HepG2 (cell line): ENCODE data around the gene EBPL. TPM values are rescaled to one million over a fixed set of nuclear protein-coding genes. Genes with fewer than 3 reads are reported as not detected.

Source experiments
- EEA1 ChIP-seq: sonication (generic); formaldehyde crosslinking; IDR thresholded peaks from 2 replicates; pipeline ENCODE4 v1.5.1; 2020; ENCODE audit warnings: mild to moderate bottlenecking, missing genetic modification reagents, borderline replicate concordance
- FOXA1 ChIP-seq, 2 experiments: fragments of 450-650 bp in 1 of 2; sonication (generic) in 1 of 2; formaldehyde crosslinking in 1 of 2; IDR thresholded peaks; 2 replicates each; pipeline versions ENCODE4 v1.4.0 to v1.6.1; 2016 to 2020; ENCODE audit warnings: missing genetic modification reagents in 1 of 2
- FOXP1 ChIP-seq, 2 experiments: fragments of 450-650 bp in 1 of 2; IDR thresholded peaks; 2 replicates each; pipeline ENCODE4 v1.6.1; 2017 to 2018; ENCODE audit warnings: antibody characterized with exemption in 1 of 2
- HDAC6 ChIP-seq: fragments of 200-600 bp; sonication (generic); IDR thresholded peaks from 2 replicates; pipeline ENCODE4 v1.7.0; 2017; ENCODE audit warnings: mild to moderate bottlenecking, antibody characterized with exemption, low read length, low read depth
- MED13 ChIP-seq: sonication (generic); formaldehyde crosslinking; IDR thresholded peaks from 2 replicates; pipeline ENCODE4 v1.5.0; 2020; ENCODE audit warnings: missing genetic modification reagents
- NR2F6 ChIP-seq, 2 experiments: IDR thresholded peaks; 2 replicates each; pipeline ENCODE4 v1.6.1; 2016; ENCODE audit warnings: antibody characterized with exemption in 1 of 2, mild to moderate bottlenecking in 1 of 2
- SMARCC2 ChIP-seq: fragments of 450-650 bp; IDR thresholded peaks from 2 replicates; pipeline ENCODE4 v1.6.1; 2017; ENCODE audit warnings: antibody characterized with exemption, mild to moderate bottlenecking
- SP1 ChIP-seq, 2 experiments: fragments of 450-650 bp in 1 of 2; sonication (generic) in 1 of 2; formaldehyde crosslinking in 1 of 2; IDR thresholded peaks; 2 replicates each; pipeline versions ENCODE4 v1.4.0 to v1.6.1; 2016 to 2020; ENCODE audit warnings: missing genetic modification reagents in 1 of 2
- ZNF224 ChIP-seq: sonication (generic); formaldehyde crosslinking; IDR thresholded peaks from 2 replicates; pipeline ENCODE4 v1.5.0; 2020; ENCODE audit warnings: mild to moderate bottlenecking, missing genetic modification reagents
- ZNF570 ChIP-seq: sonication (generic); formaldehyde crosslinking; IDR thresholded peaks from 2 replicates; pipeline ENCODE4 v1.4.0; 2020; ENCODE audit warnings: mild to moderate bottlenecking, missing genetic modification reagents, borderline replicate concordance
- ZNF841 ChIP-seq: sonication (generic); formaldehyde crosslinking; IDR thresholded peaks from 2 replicates; pipeline ENCODE4 v1.8.1; 2023; ENCODE audit warnings: missing genetic modification reagents, borderline replicate concordance
- polyA plus RNA-seq, 8 experiments: library from polyadenylated mRNA; depleted of rRNA in 3 of 8; stranded (reverse) in 7 of 8; unstranded in 1 of 8; fragments of >200 nt; fragmentation: Illumina TruSeq in 4 of 8; extraction: Trizol in 4 of 8; gene quantifications; 2 replicates each; pipeline versions ENCODE4 v1.2.1 to v1.2.3, GENCODE V29; 2011 to 2016; ENCODE audit warnings: low read depth in 4 of 8, missing spikeins in 1 of 8, mixed read lengths in 1 of 8; ENCODE audit not compliant: insufficient read depth in 1 of 8
- total RNA-seq, 5 experiments: library from RNA; depleted of rRNA; stranded (reverse); fragments of >200 nt; fragmentation: Illumina TruSeq; extraction: Trizol; gene quantifications; 2 replicates each; pipeline ENCODE4 v1.2.3, GENCODE V29; 2016; ENCODE audit warnings: low read depth in 1 of 5
- TF ChIP-seq, protein P1 (sequence below): sonication (generic); formaldehyde crosslinking; IDR thresholded peaks from 2 replicates; pipeline ENCODE4 v1.4.0; 2020; ENCODE audit warnings: mild to moderate bottlenecking, missing genetic modification reagents
- TF ChIP-seq, protein P2 (sequence below): sonication (generic); formaldehyde crosslinking; IDR thresholded peaks from 2 replicates; pipeline ENCODE4 v1.5.0; 2020; ENCODE audit warnings: mild to moderate bottlenecking, missing genetic modification reagents, borderline replicate concordance
- TF ChIP-seq, protein P3 (sequence below): sonication (generic); formaldehyde crosslinking; IDR thresholded peaks from 2 replicates; pipeline ENCODE4 v1.4.0; 2020; ENCODE audit warnings: missing genetic modification reagents

EBPL gene
- total and polyA plus RNA-seq, 2 of the 13 experiments (the other 11 are each of a cell fraction or from before 2014, with no cell fraction given): 96.5 to 152 TPM

DNA sequence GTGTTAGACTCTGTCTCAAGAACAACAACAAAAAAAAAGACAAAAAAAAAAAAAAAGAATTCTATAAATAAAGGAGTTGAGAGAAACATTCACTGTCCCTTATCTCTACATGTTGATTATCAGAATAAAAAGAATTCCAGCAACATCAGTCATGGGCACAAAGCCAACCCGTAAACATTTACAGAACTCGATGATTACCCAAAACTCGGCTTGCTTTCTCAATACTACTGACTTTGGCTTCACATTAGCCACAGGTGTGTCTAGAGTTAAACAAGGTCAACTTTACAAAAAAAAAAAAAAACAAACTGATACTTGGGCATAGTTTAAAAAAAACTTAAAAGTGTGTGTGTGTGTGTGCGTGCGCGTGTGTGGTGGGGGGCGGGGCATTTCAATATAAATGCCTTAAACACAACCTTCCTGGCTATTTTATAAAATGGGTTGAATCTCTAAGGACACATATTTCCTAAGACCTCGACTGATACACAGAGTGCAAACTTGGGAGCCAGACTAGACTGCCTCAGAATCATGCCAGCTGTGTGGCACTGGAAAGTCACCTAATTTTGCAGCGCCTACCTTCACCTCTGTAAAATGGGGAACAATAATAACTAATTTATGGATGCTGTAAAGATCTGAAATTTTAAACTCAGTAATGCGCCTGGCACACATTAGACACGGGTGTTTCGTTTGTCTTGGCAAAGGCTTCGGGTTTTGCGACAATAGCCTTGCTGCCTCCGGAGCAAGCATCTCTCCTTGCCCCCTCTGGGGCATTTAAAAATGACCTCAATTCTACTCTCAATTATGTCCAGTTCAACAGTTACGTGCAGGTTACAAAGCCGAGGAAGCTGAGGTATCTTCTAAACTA lies 922 bp downstream of the EBPL start (continued):
- TF ChIP-seq FOXA1 (IDR thresholded peaks at IDR 0.05) (no peak), FOXA1 (CRISPR knock-in tag; IDR thresholded peaks at IDR 0.05) (0 out of 2 replicates have a peak, but pooled peaks have one; percentile 42), MED13 (CRISPR knock-in tag) (no peak), EEA1 (CRISPR knock-in tag) (no peak), ZNF224 (no peak), FOXP1 (IDR thresholded peaks at IDR 0.05) (0 out of 2 replicates have a peak, but pooled peaks have one; percentile 42), FOXP1 (CRISPR knock-in tag; IDR thresholded peaks at IDR 0.05) (peak; percentile 61; the same call in 1 of the 2 replicates), SMARCC2 (no peak), SP1 (IDR thresholded peaks at IDR 0.05) (no peak), SP1 (CRISPR knock-in tag; IDR thresholded peaks at IDR 0.05) (no peak), NR2F6 (IDR thresholded peaks at IDR 0.05) (peak; percentile 46; the same call in 1 of the 2 replicates), NR2F6 (CRISPR knock-in tag; IDR thresholded peaks at IDR 0.05) (peak; percentile 39; the same call in 1 of the 2 replicates), ZNF841 (CRISPR knock-in tag) (no peak), HDAC6 (no peak), ZNF570 (CRISPR knock-in tag) (no peak)
- TF ChIP-seq, protein P1, sequence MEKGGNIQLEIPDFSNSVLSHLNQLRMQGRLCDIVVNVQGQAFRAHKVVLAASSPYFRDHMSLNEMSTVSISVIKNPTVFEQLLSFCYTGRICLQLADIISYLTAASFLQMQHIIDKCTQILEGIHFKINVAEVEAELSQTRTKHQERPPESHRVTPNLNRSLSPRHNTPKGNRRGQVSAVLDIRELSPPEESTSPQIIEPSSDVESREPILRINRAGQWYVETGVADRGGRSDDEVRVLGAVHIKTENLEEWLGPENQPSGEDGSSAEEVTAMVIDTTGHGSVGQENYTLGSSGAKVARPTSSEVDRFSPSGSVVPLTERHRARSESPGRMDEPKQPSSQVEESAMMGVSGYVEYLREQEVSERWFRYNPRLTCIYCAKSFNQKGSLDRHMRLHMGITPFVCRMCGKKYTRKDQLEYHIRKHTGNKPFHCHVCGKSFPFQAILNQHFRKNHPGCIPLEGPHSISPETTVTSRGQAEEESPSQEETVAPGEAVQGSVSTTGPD (CRISPR knock-in tag): no peak
- TF ChIP-seq, protein P2, sequence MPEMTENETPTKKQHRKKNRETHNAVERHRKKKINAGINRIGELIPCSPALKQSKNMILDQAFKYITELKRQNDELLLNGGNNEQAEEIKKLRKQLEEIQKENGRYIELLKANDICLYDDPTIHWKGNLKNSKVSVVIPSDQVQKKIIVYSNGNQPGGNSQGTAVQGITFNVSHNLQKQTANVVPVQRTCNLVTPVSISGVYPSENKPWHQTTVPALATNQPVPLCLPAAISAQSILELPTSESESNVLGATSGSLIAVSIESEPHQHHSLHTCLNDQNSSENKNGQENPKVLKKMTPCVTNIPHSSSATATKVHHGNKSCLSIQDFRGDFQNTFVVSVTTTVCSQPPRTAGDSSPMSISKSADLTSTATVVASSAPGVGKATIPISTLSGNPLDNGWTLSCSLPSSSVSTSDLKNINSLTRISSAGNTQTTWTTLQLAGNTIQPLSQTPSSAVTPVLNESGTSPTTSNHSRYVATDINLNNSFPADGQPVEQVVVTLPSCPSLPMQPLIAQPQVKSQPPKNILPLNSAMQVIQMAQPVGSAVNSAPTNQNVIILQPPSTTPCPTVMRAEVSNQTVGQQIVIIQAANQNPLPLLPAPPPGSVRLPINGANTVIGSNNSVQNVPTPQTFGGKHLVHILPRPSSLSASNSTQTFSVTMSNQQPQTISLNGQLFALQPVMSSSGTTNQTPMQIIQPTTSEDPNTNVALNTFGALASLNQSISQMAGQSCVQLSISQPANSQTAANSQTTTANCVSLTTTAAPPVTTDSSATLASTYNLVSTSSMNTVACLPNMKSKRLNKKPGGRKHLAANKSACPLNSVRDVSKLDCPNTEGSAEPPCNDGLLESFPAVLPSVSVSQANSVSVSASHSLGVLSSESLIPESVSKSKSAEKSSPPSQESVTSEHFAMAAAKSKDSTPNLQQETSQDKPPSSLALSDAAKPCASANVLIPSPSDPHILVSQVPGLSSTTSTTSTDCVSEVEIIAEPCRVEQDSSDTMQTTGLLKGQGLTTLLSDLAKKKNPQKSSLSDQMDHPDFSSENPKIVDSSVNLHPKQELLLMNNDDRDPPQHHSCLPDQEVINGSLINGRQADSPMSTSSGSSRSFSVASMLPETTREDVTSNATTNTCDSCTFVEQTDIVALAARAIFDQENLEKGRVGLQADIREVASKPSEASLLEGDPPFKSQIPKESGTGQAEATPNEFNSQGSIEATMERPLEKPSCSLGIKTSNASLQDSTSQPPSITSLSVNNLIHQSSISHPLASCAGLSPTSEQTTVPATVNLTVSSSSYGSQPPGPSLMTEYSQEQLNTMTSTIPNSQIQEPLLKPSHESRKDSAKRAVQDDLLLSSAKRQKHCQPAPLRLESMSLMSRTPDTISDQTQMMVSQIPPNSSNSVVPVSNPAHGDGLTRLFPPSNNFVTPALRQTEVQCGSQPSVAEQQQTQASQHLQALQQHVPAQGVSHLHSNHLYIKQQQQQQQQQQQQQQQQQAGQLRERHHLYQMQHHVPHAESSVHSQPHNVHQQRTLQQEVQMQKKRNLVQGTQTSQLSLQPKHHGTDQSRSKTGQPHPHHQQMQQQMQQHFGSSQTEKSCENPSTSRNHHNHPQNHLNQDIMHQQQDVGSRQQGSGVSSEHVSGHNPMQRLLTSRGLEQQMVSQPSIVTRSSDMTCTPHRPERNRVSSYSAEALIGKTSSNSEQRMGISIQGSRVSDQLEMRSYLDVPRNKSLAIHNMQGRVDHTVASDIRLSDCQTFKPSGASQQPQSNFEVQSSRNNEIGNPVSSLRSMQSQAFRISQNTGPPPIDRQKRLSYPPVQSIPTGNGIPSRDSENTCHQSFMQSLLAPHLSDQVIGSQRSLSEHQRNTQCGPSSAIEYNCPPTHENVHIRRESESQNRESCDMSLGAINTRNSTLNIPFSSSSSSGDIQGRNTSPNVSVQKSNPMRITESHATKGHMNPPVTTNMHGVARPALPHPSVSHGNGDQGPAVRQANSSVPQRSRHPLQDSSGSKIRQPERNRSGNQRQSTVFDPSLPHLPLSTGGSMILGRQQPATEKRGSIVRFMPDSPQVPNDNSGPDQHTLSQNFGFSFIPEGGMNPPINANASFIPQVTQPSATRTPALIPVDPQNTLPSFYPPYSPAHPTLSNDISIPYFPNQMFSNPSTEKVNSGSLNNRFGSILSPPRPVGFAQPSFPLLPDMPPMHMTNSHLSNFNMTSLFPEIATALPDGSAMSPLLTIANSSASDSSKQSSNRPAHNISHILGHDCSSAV (CRISPR knock-in tag): no peak
- TF ChIP-seq, protein P3, sequence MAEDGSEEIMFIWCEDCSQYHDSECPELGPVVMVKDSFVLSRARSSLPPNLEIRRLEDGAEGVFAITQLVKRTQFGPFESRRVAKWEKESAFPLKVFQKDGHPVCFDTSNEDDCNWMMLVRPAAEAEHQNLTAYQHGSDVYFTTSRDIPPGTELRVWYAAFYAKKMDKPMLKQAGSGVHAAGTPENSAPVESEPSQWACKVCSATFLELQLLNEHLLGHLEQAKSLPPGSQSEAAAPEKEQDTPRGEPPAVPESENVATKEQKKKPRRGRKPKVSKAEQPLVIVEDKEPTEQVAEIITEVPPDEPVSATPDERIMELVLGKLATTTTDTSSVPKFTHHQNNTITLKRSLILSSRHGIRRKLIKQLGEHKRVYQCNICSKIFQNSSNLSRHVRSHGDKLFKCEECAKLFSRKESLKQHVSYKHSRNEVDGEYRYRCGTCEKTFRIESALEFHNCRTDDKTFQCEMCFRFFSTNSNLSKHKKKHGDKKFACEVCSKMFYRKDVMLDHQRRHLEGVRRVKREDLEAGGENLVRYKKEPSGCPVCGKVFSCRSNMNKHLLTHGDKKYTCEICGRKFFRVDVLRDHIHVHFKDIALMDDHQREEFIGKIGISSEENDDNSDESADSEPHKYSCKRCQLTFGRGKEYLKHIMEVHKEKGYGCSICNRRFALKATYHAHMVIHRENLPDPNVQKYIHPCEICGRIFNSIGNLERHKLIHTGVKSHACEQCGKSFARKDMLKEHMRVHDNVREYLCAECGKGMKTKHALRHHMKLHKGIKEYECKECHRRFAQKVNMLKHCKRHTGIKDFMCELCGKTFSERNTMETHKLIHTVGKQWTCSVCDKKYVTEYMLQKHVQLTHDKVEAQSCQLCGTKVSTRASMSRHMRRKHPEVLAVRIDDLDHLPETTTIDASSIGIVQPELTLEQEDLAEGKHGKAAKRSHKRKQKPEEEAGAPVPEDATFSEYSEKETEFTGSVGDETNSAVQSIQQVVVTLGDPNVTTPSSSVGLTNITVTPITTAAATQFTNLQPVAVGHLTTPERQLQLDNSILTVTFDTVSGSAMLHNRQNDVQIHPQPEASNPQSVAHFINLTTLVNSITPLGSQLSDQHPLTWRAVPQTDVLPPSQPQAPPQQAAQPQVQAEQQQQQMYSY (CRISPR knock-in tag): no peak
